Stimulated activated naive CD4-positive, alpha-beta T cell (primary cell): ENCODE measurements around the gene GPR176.

Experiments used
- DNase-seq, 6 experiments: peaks; one replicate each; lab custom pipeline; 2025; lab: John Stamatoyannopoulos, UW

GPR176 gene

GRCh38 chr15:39783244-39783820 lies 136.7 kb downstream of the GPR176 start:
- peak in 2 of 6 experiments; percentile 25 to 49 for DNase-seq

GRCh38 chr15:39782441-39783138 lies 137.5 kb downstream of the GPR176 start, which contains the start of gene FSIP1:
TSS of gene FSIP1 (minus strand) at chr15:39782841. CDS start at chr15:39776524, 6,317 bp downstream.
- peak; percentile 88 to 99 (median 95) for DNase-seq

- DNase-seq = no peak
Measured at GRCh38 chr15:39781967-39782302, 138.1 kb downstream of the GPR176 start.

DNA sequence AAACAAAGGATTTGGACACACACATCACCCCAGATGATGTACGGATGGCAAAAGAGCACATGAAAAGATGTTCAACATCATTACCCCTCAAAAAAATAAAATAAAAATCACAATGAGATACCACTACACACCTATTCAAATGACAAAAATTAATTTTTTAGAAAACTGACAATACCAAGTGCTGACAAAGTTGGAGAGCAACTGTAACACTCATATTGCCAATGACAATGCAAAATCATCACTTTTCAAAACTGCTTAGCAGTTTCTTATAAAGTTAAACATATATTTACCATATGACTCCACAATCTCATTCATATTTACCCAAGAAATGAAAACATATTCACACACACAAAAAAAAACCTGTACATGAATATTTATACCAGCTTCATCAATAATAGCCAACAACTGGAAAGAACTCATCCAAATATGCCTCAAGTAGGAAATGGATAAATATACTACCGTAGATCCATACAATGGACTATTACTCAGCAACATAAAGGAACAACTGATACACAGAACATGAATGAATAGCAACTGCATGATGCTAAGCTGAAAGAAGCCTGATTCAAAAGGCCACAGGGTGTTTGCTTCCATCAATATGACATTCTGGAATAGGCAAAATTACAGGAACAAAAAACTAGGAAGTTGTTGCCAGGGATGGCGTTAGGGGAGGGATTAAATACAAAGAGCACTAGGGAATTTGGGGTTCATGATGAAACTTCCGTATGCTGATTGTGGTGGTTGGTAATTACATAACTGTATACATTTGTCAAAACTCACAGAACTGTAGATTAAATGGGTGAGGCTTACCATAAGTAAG lies 138.7 kb downstream of the GPR176 start:
- DNase-seq = no peak

- no peak for DNase-seq
Measured at GRCh38 chr15:39778021-39778420, 142.0 kb downstream of the GPR176 start.

GRCh38 chr15:39777496-39777895 lies 142.6 kb downstream of the GPR176 start:
- no peak for DNase-seq

DNA sequence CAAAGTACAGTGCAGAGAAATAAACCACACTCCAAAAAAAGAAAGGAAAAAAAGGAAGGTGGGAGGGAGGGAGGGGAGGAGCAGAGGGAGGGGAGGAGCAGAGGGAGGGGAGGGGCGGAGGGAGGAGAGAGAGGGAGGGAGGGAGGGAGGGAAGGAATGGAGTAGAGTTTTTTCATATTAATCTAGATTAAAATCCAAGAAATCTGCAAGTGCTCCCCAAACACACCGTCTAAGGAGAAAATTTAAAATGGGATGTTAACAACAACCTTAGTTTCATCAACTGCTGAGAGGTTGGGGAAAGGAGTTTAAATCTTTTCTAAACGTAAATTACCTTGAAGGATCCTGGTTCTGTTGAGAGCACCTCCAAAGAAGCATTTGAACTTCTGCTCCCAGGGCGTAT lies 144.0 kb downstream of the GPR176 start:
- DNase-seq = no peak

DNA sequence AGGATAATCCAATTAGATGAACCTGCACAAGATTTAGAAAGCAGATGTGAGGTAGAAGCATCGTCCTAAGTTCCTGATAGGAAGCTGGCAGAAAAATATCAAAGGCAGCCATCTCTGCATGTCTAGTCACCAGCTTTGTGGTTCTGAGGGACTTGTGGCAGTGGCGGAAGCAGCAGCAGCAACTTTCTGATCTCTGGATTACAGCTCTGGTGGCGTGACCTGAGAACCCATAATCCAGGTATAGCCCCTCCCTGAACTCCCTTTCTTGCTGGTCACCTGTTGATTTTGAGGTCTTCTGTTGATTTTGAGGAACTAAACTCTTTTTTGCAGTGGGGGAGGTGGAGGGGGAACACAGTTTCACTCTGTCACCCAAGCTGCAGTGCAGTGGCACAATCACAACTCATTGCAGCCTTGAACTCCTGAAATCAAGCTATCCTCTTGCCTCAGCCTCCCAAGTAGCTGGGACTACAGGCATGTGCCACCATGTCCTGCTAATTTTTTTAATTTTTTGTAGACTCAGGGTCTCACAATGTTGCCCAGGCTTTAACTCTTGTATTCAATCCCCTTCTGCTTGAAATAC lies 145.3 kb downstream of the GPR176 start:
- DNase-seq = peak in 4 of 6 experiments; percentile 28 to 63 (median 58)

- DNase-seq = no peak
Measured at GRCh38 chr15:39770748-39771689, 149.0 kb downstream of the GPR176 start.

DNA sequence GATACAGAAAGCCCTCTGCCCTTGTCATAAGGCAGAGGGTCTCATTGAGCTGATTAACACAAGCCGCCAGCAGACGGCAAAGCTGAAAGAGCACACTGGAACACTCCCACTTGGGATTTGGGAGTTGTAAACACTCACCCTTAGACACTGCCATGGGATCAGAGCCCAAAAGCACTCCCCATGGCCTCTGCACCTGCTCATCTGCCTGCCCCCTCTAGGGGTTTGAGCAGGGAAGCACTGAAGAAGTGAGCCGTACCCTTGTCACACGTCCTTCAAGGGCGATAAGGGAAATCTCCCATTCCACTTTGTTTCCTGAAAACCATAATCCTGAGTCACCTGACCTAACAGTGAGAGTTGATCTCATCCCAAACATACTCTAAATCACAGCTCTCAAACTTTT lies 152.1 kb downstream of the GPR176 start:
- DNase-seq = no peak

GRCh38 chr15:39761006-39761405 lies 159.1 kb downstream of the GPR176 start:
- no peak for DNase-seq

- DNase-seq = peak in 3 of 6 experiments; percentile 18 to 44 (median 28)
Measured at GRCh38 chr15:39756806-39757522, 163.1 kb downstream of the GPR176 start.

DNA sequence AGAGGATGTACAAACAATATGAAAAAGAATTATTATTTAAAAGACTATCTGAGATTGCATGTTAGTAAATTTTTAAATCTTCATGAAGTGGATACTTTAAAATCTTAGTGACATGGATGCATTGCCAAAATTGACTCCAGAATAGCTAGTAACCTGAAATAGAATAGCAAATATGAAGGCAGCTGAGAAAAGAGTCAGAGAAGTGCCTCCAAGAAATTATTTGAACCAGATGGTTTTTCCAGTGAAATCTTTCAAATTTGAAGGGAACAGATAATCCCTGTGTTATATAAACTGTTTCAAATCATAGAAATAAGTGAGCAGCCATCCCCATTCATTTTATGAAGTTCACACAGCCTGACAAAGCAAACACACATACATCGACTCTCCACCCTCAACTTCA lies 167.1 kb downstream of the GPR176 start:
- no peak for DNase-seq

GRCh38 chr15:39752246-39752645 lies 167.8 kb downstream of the GPR176 start:
- DNase-seq = no peak
